GM12875 (cell line): ENCODE measurements around the gene KIF4B.
"Not testable (repeated sequence)": the region's sequence is repeated elsewhere in the genome, so short reads cannot be mapped to it uniquely, and the experiment has no call there.

Experiments
- H3K4me3 ChIP-seq: one replicate; pipeline ENCODE4 v1.5.1; 2011; ENCODE audit warnings: low read depth, low read length, control low read depth
- CTCF ChIP-seq: IDR thresholded peaks from 2 replicates; pipeline ENCODE4 v1.5.1; 2011; ENCODE audit warnings: low read depth, mild to moderate bottlenecking, control low read depth, inconsistent platforms, low read length, moderate library complexity, borderline replicate concordance; ENCODE audit not compliant: insufficient read depth

The KIF4B gene

DNA sequence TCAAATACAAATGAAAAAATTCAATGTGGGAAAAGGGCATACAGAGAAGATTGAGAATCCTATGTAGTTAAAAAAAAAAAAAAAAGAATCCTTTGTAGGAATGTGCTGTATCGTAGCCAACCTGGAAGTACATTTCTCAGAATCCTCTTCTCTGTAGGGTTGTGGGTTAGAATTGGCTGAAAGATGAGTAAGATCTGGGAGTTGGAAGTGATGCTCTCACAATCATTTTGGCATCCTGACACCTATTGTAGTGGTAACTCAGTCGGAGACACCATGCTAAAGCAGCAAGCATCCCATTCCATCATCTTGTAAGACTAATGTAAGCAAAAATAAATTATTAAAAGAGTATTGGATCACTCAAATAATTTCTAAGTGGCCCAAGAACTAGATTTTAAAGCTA lies 42.1 kb upstream of the KIF4B start:
- no peak overlapping the region for H3K4me3 ChIP-seq
- no peak for TF ChIP-seq CTCF

GRCh38 chr5:154972476-154973080 lies 41.0 kb upstream of the KIF4B start:
- no peak overlapping the region for H3K4me3 ChIP-seq
- TF ChIP-seq CTCF = peak; percentile 53

DNA sequence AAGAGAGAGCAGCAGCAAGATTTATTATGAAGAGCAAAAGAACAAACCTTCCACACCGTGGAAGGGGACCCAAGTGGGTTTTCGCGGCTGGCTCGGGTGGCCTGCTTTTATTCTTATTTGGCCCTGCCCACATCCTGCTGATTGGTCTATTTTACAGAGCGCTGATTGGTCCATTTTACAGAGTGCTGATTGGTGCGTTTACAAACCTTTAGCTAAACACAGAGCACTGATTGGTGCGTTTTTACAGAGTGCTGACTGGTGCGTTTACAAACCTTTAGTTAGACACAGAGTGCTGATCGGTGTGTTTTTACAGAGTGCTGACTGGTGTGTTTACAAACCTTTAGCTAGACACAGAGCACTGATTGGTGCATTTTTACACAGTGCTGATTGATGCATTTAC lies 37.5 kb upstream of the KIF4B start:
- not testable (repeated sequence) for H3K4me3 ChIP-seq

GRCh38 chr5:154977409-154977808 lies 36.1 kb upstream of the KIF4B start:
- H3K4me3 ChIP-seq = no peak overlapping the region
- TF ChIP-seq CTCF = no peak

GRCh38 chr5:154978294-154978693 lies 35.3 kb upstream of the KIF4B start:
- H3K4me3 ChIP-seq = not testable (repeated sequence)

DNA sequence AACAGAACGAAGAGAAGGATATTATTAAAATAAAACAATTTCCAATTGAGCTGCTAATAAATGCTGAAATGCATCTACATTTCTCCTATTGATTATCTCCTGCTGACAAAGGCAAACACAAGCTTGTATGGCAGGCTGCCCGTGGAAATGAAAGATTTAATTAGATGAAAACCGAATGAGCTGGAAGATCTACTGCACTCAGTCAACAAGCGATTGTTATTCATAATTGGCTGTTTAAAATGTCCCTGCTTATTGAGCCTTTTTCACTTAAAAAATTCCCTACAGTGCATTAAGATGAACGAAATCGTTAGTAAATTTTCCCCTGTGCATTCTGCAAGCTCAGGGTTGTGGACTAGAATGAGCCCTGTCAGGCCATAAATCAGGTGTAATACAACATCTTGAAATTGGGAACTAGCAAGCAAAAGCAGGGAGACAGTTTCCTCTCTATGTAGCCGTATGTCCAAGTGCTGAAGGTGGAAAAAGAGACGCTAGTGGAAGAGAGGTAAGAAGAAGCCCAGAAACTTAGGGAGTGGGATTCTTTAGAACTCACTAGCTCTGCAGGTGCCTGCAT lies 28.5 kb upstream of the KIF4B start:
- no peak overlapping the region for H3K4me3 ChIP-seq
- TF ChIP-seq CTCF = no peak

GRCh38 chr5:154986151-154986550 lies 27.4 kb upstream of the KIF4B start:
- TF ChIP-seq CTCF = no peak
- H3K4me3 ChIP-seq = no peak overlapping the region

DNA sequence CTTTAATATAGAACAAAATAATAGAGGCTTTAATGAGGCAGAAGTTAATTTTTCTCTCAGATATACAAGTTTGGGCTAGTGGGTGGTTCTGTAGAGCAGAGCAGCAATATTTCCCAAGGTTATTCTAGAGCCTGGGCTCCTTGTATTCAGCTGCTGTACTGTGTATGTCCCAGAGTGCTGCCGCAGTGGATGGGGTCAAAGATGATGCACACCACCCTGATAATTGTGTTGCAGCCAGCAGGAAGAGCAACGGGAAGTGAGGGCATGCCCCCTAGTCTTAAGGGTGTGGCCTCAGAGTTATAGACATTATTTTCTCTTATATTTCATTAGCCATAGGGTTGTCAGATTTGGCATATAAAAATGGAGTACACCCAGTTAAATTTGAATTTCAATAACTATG lies 23.9 kb upstream of the KIF4B start:
- TF ChIP-seq CTCF = no peak

More for the DNA sequence above, 23.9 kb upstream of the KIF4B start:
- no peak overlapping the region for H3K4me3 ChIP-seq
